GM12874 (cell line): Measurements from ENCODE around the gene HMGXB3.

ENCODE experiments used
- TF ChIP-seq, protein P1 (sequence below): IDR thresholded peaks from 2 replicates; pipeline ENCODE4 v1.5.1; 2011; ENCODE audit warnings: low read depth, mild to moderate bottlenecking, control low read depth, low read length, moderate library complexity; ENCODE audit not compliant: insufficient read depth

HMGXB3 gene

GRCh38 chr5:150052226-150052955, 51.9 kb downstream of the HMGXB3 start:
- TF ChIP-seq, protein P1, sequence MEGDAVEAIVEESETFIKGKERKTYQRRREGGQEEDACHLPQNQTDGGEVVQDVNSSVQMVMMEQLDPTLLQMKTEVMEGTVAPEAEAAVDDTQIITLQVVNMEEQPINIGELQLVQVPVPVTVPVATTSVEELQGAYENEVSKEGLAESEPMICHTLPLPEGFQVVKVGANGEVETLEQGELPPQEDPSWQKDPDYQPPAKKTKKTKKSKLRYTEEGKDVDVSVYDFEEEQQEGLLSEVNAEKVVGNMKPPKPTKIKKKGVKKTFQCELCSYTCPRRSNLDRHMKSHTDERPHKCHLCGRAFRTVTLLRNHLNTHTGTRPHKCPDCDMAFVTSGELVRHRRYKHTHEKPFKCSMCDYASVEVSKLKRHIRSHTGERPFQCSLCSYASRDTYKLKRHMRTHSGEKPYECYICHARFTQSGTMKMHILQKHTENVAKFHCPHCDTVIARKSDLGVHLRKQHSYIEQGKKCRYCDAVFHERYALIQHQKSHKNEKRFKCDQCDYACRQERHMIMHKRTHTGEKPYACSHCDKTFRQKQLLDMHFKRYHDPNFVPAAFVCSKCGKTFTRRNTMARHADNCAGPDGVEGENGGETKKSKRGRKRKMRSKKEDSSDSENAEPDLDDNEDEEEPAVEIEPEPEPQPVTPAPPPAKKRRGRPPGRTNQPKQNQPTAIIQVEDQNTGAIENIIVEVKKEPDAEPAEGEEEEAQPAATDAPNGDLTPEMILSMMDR = no peak

DNA sequence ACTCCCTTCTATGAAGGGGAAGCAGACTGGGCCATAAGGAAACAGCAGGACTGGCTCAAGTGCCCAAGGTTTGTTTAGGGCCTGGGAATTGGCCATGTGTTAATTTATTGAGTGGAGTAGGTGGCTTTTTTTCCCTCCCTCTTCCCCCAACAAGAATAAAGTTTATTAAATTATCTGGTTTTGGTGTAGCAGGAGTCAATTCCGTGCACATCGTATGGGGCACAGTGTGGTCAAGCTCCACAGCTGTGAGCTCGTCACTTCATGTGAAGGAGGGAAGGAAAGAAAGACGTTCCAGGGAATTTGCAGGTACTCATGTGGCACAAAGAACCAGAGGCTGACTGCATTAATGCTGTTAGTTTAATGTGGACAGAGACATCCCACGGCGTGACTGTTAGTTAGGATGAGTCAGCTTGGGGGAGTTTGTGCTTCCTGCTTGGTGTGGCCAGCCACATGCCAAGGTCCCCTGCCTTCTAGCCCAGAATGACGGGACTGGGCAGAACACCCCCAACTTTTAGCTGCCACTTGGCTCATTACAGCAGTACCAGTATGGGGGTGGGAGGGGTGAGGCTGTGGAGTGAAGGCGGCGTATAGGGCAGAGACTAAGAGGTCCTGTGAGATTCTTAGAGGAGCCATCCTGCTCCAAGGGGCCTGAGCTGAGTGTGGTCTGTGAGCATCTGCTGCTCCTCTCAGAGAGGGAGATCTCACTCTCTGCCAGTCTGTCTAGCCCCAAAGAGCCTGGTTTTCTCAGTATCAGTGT, 52.6 kb downstream of the HMGXB3 start:
- TF ChIP-seq, protein P1 = no peak

- TF ChIP-seq, protein P1 = no peak
Measured at GRCh38 chr5:150053713-150054392, 53.3 kb downstream of the HMGXB3 start.

DNA sequence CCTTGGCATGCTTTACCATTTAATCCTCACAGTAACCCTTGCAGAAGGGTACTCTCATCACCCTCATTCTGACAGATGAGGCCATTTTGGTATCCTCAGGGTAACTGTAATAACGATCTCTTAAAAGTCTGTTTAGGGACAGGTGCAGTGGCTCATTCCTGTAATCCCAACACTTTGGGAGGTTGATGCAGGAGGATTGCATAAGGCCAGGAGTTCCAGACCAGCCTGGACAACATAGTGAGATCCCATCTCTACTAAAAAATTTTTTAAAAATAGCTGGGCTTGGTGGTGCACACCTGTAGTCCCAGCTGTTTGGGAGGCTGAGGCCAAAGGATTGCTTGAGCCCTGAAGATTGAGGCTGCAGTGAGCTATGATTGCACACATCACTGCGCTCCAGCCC, 54.0 kb downstream of the HMGXB3 start:
- TF ChIP-seq, protein P1 = no peak

- TF ChIP-seq, protein P1 = no peak
Measured at GRCh38 chr5:150055326-150056074, 55.0 kb downstream of the HMGXB3 start.

DNA sequence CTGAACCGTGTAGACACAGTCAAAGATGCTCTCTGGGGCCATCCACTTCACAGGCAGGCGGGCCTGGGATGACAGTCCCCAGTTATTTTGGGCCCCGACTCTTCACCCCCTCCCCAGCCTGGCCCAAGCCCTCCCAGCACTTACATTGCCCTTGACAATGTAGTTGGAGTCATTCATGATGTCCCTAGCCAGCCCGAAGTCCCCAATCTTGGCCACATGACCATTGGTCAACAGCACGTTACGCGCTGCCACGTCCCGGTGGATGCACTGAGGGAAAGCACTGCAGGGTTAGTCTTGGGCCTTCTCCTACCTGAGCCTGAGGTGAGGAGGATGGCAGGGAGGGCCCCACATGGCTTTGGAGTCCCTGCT, 55.5 kb downstream of the HMGXB3 start:
- TF ChIP-seq, protein P1 = no peak

DNA sequence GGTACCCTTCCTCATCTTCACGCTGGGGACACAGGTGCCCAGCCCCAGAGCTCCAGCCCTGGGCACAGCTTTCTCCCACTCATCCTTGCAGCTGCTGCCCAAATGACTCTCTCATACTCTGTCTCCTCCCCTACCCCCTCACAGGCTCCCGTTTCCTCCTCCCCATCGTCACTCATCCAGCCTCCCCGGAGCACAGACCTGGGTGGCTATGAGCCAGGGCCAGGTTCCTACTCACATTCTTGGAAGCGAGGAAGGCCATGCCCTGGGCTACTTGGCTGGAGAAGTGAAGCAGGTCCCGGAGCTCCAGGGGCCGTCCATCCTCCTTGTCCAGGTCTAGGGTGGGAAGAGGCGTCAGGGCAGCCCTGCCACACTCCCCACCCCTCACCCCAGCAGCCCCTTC, 56.5 kb downstream of the HMGXB3 start:
- TF ChIP-seq, protein P1 = no peak
